HK-2 (cell line): Measurements from ENCODE around the gene RNASE7.
A peak's percentile ranks its signal among the peaks of the same experiment; 100 is the strongest.

Source experiments
- DNase-seq: peaks from one replicate; pipeline ENCODE4 v3.0.0-alpha.2; 2018; ENCODE audit not compliant: unreplicated experiment

The RNASE7 gene

DNA sequence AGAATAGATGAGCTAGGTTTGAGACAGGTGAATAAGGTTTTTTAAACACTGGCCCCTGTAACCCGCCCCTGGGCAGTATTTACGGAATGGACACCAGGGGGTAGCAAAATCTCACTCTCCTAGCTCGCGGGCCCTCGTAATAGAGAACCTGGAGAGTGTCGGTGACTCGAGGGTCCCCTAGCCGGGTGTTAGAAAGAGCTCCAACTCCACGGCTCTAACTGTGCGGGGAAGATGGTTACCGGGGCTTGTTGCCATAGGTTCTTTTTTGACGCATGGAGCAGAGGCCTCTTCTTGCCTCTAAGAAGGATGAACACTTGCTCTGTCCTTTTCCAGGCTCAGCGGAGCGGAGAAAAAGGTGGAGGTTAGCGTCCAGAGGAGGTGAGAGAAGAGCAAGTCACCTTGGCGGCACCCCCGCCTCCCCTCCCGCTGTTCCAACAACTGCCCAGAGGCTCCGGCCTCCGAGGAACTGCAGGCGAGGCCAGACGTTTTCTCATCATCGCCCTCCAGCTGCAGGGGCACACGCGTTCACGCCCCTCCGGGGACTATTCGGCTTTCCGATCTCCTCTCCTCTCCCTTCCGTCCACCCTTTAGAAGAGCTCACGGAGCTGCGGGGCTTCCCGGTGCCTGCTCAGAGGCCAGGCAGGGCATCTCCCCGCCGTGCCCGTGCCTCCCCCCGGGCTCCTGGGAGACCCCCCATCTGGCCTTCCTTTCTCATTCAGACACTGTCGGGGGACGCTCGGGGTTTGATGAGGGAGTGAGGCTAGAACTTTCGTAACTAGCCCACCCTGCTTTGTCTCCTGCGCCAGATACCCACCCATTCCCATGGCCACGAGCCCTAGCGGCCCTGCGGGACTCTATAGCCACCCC is 26.6 kb downstream of the RNASE7 start:
- peak; percentile 59 for DNase-seq

DNA sequence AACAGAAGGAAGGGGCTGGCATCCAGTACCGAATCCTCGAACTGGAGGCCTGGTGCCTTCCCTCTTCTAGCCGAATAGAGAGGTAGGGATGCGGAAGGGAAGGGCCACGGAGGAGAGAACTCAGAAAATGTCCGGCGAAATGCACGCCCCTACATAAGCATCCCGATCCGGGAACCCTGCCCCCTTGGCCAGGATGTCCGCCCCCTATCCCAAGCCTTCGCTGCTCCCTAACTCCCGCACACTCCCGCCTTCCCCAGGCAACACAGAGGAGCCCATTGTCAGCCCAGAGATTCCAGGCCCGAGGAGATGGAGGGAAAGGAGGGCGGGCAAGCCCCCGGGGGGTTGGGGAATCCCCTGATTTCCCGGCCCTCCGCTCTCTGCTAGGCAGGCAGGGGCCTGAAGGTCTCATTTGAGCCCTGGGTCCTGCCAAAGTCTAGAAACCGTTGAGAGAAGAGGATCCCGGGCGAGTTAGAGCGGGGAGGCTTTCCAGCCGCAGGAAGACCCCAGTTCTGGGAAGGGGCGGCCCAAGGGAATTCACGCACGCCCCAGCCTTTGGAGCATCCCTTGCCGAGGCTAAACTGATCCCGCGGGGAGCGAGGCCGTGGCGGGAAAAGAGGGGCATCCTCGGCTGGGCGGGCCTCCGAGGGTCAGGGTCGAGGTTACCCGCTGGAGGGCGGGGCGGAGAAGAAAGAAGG is 27.4 kb downstream of the RNASE7 start:
- no peak for DNase-seq

DNA sequence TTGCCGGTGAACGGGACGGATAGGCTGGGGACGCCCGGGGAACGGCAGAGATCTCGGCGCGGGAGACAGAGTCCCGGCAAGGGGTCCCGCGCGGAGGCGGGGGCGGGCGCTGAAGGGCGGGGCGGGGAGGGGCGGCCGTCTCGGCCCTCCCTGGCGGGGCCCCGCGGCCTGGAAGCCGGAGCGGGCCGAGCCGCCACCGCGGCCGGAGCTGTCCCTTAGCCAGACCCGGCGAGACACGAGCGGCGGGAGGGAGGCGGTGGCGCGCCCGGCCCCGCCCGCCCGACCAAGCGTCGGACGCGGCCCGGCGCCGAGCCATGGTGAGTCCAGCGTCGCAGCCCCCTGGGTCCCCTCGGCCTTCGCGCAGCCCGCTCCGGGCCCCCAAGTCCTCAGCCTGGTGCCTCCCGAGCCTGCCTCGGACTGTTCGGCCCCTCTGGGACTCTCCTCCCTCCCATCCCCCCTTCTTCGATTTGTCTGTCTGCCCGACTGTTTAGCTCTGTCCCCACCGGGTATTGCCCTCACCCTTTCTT is 28.0 kb downstream of the RNASE7 start, which contains the start of gene ARHGEF40:
Gene ARHGEF40 (plus strand): TSS at position 222 of the 527 bp plus-strand sequence. CDS start 93 bp downstream, at position 315.
- peak; percentile 47 for DNase-seq

DNA sequence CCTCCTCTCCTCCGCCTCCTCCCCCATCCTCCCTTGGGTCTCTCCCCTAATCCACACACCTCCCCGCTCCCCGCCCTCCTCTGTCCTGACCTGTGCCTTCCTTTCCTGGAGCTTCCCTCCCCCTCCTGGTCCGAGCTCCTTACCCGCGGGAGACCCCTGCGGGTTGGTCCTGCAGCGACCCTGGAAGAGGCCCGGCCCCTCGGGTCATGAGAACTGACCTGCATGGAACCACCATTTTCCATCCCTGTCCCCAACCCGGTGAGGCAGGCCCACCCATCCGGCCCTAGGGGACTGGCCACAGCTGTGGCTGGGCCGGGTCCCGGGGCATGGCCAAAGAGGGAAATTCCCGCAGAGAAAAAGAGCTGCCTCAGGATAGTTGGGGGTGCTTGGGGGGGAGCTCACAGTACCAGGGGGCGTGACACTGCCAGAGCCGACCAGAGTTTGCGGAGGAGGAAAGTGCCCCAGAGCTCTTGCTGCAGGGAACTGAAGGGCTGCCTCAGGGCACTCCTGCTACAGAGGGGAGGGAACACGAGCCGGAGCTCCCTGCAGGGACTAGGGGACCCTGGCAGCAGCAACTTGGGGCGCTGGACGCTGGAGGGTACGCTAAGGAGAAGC is 28.6 kb downstream of the RNASE7 start:
- DNase-seq, result peak; percentile 65

DNA sequence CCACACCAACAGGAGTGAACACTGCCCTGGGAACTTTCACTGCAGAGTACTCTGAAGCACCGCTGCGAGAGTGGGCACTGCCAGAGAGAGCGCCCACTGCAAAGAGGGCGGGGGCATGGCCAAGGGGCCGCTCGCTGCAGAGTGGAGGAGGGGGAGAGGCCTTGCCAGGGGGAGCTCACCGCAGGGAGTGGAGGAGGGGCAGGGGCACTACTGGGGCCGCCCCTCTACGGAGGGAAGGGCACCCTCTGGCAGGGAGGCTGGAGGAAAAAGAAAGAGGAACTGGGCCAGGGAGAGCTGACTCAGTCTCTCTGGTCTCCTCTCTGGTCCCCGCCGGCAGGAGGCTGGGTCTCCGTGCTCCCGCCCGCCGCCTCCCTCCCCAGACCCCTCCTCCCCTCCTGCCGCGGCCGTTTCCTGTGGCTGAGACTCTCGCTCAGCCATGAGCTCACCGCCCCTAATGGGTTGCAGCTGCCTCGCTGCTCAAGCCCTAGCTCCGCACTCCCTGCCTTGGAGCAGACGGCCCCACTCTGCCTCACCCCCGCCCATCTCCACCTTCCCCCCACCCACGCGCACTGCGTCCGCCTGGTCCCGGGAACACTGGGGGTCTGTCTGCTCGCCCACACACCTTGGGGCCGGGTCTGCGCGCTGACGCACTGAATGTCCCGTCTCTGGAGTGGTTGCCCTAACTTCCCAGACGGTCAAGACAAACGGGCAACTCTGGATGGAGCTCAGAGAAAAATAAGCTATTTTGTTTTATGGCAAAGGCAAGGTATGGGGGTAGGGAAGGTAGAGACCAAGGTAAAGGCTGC is 29.3 kb downstream of the RNASE7 start:
- peak; percentile 84 for DNase-seq

DNA sequence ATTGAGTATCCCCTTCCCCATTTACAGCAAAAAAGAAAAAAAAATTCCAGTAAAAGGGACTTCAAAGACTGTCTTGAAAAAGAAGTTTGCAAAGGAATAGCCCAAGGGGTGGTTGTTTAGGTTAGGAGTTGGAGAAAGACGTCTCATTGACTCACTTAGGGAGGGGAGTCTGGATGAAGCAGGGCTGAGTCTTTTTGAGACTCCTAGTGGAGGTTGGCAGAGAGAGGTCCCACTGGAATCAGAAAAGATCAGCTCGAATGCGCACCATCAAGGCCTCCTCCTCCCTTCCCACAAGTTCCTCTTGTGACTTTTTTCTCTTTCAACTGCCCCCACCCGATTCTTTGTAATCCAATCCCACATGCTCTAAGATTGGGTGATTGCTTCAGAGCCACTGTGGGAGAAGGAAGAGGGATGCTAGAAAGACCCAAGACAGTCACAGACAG is 29.9 kb downstream of the RNASE7 start:
- no peak for DNase-seq

DNA sequence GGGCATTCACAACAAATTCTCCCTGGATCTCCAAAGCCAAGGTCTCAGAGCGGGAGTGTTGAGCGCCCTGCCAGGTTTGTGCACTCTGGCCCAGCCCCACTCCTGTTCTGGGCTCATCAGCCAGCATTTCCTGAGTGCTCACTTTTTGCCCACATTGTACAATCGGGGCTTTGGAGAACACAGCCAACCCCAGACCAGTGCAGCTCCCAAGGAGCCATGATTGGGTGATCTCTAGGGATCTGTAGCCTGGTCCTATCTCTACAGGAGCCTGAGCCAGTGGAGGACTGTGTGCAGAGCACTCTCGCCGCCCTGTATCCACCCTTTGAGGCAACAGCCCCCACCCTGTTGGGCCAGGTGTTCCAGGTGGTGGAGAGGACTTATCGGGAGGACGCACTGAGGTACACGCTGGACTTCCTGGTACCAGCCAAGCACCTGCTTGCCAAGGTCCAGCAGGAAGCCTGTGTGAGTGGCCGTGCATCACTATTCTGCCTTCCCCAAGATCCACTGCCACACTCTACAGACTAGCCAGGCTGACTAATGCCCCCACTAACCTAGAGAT is 30.7 kb downstream of the RNASE7 start:
- no peak for DNase-seq

DNA sequence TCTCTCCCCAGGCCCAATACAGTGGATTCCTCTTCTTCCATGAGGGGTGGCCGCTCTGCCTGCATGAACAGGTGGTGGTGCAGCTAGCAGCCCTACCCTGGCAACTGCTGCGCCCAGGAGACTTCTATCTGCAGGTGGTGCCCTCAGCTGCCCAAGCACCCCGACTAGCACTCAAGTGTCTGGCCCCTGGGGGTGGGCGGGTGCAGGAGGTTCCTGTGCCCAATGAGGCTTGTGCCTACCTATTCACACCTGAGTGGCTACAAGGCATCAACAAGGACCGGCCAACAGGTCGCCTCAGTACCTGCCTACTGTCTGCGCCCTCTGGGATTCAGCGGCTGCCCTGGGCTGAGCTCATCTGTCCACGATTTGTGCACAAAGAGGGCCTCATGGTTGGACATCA is 31.8 kb downstream of the RNASE7 start:
- DNase-seq, result no peak

DNA sequence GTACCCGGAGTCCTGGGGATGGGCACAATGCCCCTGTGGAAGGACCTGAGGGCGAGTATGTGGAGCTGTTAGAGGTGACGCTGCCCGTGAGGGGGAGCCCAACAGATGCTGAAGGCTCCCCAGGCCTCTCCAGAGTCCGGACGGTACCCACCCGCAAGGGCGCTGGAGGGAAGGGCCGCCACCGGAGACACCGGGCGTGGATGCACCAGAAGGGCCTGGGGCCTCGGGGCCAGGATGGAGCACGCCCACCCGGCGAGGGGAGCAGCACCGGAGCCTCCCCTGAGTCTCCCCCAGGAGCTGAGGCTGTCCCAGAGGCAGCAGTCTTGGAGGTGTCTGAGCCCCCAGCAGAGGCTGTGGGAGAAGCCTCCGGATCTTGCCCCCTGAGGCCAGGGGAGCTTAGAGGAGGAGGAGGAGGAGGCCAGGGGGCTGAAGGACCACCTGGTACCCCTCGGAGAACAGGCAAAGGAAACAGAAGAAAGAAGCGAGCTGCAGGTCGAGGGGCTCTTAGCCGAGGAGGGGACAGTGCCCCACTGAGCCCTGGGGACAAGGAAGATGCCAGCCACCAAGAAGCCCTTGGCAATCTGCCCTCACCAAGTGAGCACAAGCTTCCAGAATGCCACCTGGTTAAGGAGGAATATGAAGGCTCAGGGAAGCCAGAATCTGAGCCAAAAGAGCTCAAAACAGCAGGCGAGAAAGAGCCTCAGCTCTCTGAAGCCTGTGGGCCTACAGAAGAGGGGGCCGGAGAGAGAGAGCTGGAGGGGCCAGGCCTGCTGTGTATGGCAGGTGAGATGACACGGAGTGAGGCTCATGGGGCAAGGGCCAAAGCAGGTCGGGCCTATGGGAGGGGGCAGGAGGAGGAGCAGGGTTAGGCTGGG is 32.5 kb downstream of the RNASE7 start:
- no peak for DNase-seq

DNA sequence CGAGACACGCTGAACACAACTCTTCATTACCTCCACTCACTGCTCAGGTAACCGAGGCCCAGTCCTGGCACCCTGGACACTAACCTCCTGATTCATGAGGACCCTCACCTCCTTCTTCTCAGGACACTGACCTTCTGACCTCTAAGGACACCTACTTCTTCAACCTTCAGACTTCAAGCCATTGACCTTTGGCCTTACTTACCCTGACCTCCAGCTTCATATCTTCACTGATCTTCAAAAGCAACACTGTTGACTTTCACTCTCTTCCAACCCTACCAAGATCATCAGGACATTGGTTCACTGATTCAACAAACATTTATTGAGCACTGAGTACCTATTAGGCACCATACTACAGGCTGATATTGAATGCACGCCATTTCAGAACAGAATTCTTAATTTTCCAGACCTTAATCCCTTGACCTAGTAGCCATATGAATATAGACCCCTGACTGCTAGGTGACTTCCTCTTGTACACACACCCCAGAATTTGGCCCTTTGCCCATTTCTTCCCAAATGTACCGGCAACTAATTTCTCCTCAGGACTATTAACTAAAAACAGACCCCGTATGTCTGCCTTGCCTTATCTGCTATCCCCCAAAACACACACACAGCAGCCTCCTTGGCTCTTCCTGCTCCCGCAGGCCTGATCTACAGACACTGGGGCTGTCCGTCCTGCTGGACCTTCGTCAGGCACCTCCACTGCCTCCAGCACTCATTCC is 33.7 kb downstream of the RNASE7 start:
- no peak for DNase-seq

DNA sequence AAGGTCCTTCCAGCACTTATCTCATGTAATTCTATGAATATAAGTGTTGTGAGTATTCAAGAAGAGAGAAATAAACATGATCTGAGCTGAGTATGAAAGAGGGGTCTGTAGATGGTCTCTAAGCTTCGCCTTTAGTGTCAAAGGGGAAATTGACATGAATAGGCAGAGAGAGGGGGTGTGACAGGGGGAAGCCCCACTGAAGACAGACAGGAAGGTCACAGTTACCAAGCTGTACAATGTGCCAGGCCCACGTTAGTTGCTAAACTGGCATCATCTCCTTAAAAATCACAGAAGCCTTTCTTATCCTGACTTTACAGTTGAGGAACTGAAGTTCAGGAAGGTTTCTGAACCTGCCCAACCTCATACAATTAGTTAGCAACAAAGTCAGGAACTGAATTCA is 35.5 kb downstream of the RNASE7 start:
- no peak for DNase-seq

DNA sequence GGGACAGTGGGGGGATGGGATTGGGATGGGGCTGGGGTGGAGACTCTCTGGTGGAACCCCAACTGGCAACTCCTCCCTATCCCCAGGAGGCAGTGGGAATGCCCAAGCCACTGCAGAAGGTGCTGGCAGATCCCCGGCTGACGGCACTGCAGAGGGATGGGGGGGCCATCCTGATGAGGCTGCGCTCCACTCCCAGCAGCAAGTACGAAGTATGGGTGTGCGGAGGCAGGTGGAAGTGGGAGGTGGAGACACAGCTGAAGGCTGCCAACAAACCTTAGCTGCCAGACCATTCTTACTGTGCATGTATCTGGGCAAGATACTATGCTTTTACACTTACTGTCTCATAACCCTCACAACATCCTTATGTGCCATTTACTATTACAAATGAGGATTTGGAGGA is 36.1 kb downstream of the RNASE7 start:
- DNase-seq, result no peak

DNA sequence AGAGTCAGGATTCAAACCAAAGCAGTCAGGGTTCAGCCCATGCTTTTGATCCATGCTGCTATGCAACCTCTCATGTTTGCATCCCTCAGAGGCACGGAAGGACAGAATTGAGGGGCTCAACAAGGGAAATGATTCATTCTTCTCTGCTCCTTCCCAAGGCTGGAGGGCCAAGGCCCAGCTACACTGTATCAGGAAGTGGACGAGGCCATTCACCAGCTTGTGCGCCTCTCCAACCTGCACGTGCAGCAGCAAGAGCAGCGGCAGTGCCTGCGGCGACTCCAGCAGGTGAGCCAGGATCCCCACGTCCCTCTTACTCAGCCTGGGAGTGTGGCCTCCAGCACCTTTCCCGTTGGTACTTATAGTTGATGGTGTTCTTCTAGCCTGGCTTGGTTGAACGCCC is 36.6 kb downstream of the RNASE7 start:
- no peak for DNase-seq

DNA sequence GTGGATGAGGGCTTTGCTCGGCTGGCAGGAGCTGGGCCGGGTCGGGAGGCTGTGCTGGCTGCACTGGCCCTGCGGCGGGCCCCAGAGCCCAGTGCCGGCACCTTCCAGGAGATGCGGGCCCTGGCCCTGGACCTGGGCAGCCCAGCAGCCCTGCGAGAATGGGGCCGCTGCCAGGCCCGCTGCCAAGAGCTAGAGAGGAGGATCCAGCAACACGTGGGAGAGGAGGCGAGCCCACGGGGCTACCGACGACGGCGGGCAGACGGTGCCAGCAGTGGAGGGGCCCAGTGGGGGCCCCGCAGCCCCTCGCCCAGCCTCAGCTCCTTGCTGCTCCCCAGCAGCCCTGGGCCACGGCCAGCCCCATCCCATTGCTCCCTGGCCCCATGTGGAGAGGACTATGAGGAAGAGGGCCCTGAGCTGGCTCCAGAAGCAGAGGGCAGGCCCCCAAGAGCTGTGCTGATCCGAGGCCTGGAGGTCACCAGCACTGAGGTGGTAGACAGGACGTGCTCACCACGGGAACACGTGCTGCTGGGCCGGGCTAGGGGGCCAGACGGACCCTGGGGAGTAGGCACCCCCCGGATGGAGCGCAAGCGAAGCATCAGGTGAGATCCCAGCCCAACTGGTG is 39.5 kb downstream of the RNASE7 start:
- DNase-seq, result no peak

DNA sequence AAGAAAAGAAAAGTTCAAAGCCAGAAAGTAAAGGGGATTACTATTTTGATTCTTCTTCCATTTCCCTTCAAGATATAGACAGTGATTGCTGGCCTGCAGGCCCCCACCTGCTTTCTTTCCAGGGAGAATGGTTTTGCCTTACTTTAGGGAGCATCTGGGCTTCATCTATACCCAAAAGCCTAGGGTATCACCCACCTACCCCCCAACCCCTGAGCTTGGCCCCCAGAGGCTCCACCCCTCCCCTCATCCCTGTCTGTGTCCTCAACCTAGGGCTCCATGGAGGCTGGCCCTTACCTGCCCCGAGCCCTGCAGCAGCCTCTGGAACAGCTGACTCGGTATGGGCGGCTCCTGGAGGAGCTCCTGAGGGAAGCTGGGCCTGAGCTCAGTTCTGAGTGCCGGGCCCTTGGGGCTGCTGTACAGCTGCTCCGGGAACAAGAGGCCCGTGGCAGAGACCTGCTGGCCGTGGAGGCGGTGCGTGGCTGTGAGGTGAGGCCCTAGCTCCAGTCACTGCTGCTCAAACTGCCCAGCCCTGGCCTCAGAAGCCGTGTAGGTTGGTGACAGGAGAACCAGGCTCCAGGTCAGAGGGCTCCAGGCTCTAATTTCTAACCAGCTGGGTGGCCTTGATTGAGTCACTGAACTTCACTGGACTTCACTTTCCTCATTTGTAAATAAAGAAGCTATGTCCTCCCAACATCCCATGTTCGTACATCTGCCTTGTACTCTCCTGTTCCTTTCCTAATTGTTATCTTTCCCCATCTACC is 41.6 kb downstream of the RNASE7 start:
- DNase-seq, result no peak

DNA sequence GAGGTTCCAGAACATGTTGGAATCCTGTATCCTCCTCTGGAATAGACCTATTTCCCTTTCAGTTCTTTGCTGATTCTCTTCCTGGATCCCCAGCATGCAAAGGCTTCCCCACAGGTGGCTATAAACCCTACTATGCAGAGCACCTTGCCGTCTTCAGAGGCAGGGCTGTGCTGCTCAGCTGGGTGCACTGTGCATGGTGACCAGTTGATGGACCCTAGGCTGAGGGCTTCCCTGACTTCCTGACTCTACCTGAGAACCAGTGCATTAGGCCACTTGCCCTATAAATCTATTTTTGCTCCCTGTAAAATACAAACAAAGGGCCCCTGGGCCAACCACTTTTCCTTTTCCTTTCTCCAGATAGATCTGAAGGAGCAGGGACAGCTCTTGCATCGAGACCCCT is 42.2 kb downstream of the RNASE7 start:
- no peak for DNase-seq

DNA sequence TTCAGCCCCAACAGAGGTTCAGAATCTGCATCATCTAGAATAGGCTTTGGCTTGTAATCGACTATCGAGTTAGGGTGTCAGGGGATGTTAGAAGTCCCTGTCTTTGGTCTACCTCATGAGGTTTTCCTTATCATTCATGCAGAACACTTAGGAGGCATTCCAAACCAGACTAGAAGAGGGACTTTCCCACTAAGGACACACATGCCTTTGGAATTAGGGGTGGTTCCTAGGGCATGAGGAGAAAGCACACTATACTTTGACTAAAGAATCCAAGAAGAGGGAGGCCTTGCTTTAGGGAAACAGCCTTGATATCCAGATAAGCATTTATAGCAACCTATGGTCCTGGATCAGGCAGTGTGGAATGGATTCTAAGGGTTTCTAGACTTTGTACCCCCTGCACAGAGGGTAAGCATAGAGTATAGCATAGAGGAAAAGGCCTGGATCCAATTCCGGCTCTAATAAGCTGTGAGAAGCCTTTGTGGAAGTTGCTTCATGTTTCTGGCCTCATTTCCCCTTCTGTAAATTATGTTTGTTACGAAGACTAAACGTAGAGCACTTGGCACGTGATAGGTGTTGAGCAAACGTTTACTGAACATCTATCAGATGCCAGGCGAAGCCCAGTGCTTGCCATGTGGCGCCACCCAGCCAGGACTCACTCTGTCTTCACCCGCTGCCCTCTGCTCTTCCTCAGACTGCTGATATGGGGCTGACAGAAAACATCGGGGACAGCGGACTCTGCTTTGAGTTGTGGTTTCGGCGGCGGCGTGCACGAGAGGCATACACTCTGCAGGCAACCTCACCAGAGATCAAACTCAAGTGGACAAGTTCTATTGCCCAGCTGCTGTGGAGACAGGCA is 43.1 kb downstream of the RNASE7 start:
- no peak for DNase-seq
